ENCODE data around the gene MBD1.

MBD1 gene

GRCh38 chr18:50275503-50276036 is 5.8 kb downstream of the MBD1 start:
- Histone ChIP-seq H3K4me2 (ENCODE audit: low read length, poor library complexity, severe bottlenecking) (no peak overlapping the region), H3K9me3 (ENCODE audit: control insufficient read depth, low read length) (no peaks in the 10 kb centered on the region), H3K14ac (ENCODE audit: low read length in 2 of 2) (no peak overlapping the region), H3K23ac (ENCODE audit: low read length in 2 of 2) (no peak overlapping the region), H4K91ac (ENCODE audit: low read length) (no peak overlapping the region), H4K8ac (ENCODE audit: low read length) (no peak overlapping the region), H3K4me1 (ENCODE audit: control insufficient read depth, insufficient read depth, low read depth, low read length) (peaks cover 3% of the 10 kb centered on the region), H3K27me3 (ENCODE audit: control insufficient read depth in 1 of 2, insufficient read depth in 1 of 2, low read length in 2 of 2) (no peaks in the 10 kb centered on the region), H2BK120ac (ENCODE audit: low read depth, low read length) (no peak overlapping the region), H3K27ac (ENCODE audit: low read length, poor library complexity, severe bottlenecking) (no peak overlapping the region), H2AFZ (ENCODE audit: low read depth, low read length) (no peak overlapping the region), H3K79me1 (replicated peaks; ENCODE audit: low read length, poor library complexity, severe bottlenecking) (peaks cover 55% of the 10 kb centered on the region), H3K9ac (ENCODE audit: low read length) (no peak overlapping the region), H3K18ac (ENCODE audit: low read depth in 1 of 2, low read length in 2 of 2) (no peak overlapping the region), H3K36me3 (ENCODE audit: control insufficient read depth in 1 of 2, insufficient read depth in 2 of 2, low read depth in 1 of 2, low read length in 2 of 2) (peaks cover 56 to 87% of the 10 kb centered on the region in 2 experiments), H2AK5ac (ENCODE audit: low read length, severe bottlenecking) (no peak overlapping the region), H2BK12ac (ENCODE audit: low read length in 2 of 2) (no peak overlapping the region), H2BK5ac (ENCODE audit: low read depth, low read length, poor library complexity, severe bottlenecking) (no peak overlapping the region), H3K4me3 (ENCODE audit: insufficient read depth in 1 of 2, low read depth in 1 of 2, low read length in 2 of 2) (no peak overlapping the region), H2BK15ac (ENCODE audit: low read depth, poor library complexity, severe bottlenecking) (no peak overlapping the region), H3K4ac (ENCODE audit: low read depth in 1 of 2, low read length in 2 of 2) (no peak overlapping the region)
- WGBS, result over 99% methylated on average over 19 of the region's 19 CpGs
- DNase-seq, result no peak

GRCh38 chr18:50274941-50275340 is 6.4 kb downstream of the MBD1 start:
- no peak overlapping the region for H2AFZ ChIP-seq (ENCODE audit: low read depth, low read length)
- H3K18ac ChIP-seq (ENCODE audit: low read depth in 1 of 2, low read length in 2 of 2), result no peak overlapping the region
- no peak for DNase-seq
- no peak overlapping the region for H3K9ac ChIP-seq (ENCODE audit: low read length)
- WGBS, result 97% methylated on average over 10 of the region's 10 CpGs
- peaks cover 3% of the 10 kb centered on the region for H3K4me1 ChIP-seq (ENCODE audit: control insufficient read depth, insufficient read depth, low read depth, low read length)
- no peak overlapping the region for H2BK15ac ChIP-seq (ENCODE audit: low read depth, poor library complexity, severe bottlenecking)
- H3K27ac ChIP-seq (ENCODE audit: low read length, poor library complexity, severe bottlenecking), result no peak overlapping the region
- no peaks in the 10 kb centered on the region for H3K27me3 ChIP-seq (ENCODE audit: control insufficient read depth in 1 of 2, insufficient read depth in 1 of 2, low read length in 2 of 2)
- no peak overlapping the region for H2BK5ac ChIP-seq (ENCODE audit: low read depth, low read length, poor library complexity, severe bottlenecking)
- H4K91ac ChIP-seq (ENCODE audit: low read length), result no peak overlapping the region
- H3K14ac ChIP-seq (ENCODE audit: low read length in 2 of 2), result no peak overlapping the region
- H3K79me1 ChIP-seq (replicated peaks; ENCODE audit: low read length, poor library complexity, severe bottlenecking), result peaks cover 55% of the 10 kb centered on the region
- no peaks in the 10 kb centered on the region for H3K9me3 ChIP-seq (ENCODE audit: control insufficient read depth, low read length)
- no peak overlapping the region for H3K4me3 ChIP-seq (ENCODE audit: insufficient read depth in 1 of 2, low read depth in 1 of 2, low read length in 2 of 2)
- H3K36me3 ChIP-seq (ENCODE audit: control insufficient read depth in 1 of 2, insufficient read depth in 2 of 2, low read depth in 1 of 2, low read length in 2 of 2), result peaks cover 62 to 93% of the 10 kb centered on the region in 2 experiments
- H4K8ac ChIP-seq (ENCODE audit: low read length), result no peak overlapping the region
- no peak overlapping the region for H2AK5ac ChIP-seq (ENCODE audit: low read length, severe bottlenecking)
- no peak overlapping the region for H2BK12ac ChIP-seq (ENCODE audit: low read length in 2 of 2)
- H3K4ac ChIP-seq (ENCODE audit: low read depth in 1 of 2, low read length in 2 of 2), result no peak overlapping the region
- no peak overlapping the region for H2BK120ac ChIP-seq (ENCODE audit: low read depth, low read length)
- no peak overlapping the region for H3K23ac ChIP-seq (ENCODE audit: low read length in 2 of 2)
- no peak overlapping the region for H3K4me2 ChIP-seq (ENCODE audit: low read length, poor library complexity, severe bottlenecking)

DNA sequence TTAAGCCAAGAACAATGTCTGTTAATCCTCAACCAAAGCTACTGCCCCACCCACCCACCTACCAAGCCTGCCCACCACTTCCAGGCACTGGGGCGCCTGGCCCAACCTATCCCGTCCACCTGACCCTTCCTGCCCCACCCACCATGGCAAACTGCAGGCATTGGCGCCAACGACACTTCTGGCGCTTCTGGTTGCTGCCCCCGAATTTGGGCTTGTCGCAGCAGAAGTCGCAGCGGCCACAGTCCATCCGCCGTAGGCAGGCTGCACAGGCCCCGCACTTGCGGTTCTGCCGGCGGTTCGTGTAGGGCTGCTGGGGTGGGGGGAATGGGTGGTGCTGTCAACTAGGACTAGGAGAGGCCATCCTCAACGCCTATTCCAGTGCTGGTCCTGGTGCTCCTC is 7.3 kb downstream of the MBD1 start:
- no peak overlapping the region for H2AK5ac ChIP-seq (ENCODE audit: low read length, severe bottlenecking)
- no peak overlapping the region for H3K9ac ChIP-seq (ENCODE audit: low read length)
- H3K79me1 ChIP-seq (replicated peaks; ENCODE audit: low read length, poor library complexity, severe bottlenecking), result peaks cover 58% of the 10 kb centered on the region
- DNase-seq, result no peak
- H3K4me1 ChIP-seq (ENCODE audit: control insufficient read depth, insufficient read depth, low read depth, low read length), result no peaks in the 10 kb centered on the region
- no peak overlapping the region for H3K4me3 ChIP-seq (ENCODE audit: insufficient read depth in 1 of 2, low read depth in 1 of 2, low read length in 2 of 2)
- H3K27me3 ChIP-seq (ENCODE audit: control insufficient read depth in 1 of 2, insufficient read depth in 1 of 2, low read length in 2 of 2), result no peaks in the 10 kb centered on the region
- no peak overlapping the region for H3K14ac ChIP-seq (ENCODE audit: low read length in 2 of 2)
- no peaks in the 10 kb centered on the region for H3K9me3 ChIP-seq (ENCODE audit: control insufficient read depth, low read length)
- WGBS, result 98% methylated on average over 17 of the region's 17 CpGs
- H3K36me3 ChIP-seq (ENCODE audit: control insufficient read depth in 1 of 2, insufficient read depth in 2 of 2, low read depth in 1 of 2, low read length in 2 of 2), result peaks cover 69 to 99% of the 10 kb centered on the region in 2 experiments
- H3K18ac ChIP-seq (ENCODE audit: low read depth in 1 of 2, low read length in 2 of 2), result no peak overlapping the region
- H4K91ac ChIP-seq (ENCODE audit: low read length), result no peak overlapping the region
- no peak overlapping the region for H2BK5ac ChIP-seq (ENCODE audit: low read depth, low read length, poor library complexity, severe bottlenecking)
- no peak overlapping the region for H3K4ac ChIP-seq (ENCODE audit: low read depth in 1 of 2, low read length in 2 of 2)
- H4K8ac ChIP-seq (ENCODE audit: low read length), result no peak overlapping the region
- H2BK12ac ChIP-seq (ENCODE audit: low read length in 2 of 2), result no peak overlapping the region
- no peak overlapping the region for H3K4me2 ChIP-seq (ENCODE audit: low read length, poor library complexity, severe bottlenecking)
- no peak overlapping the region for H3K27ac ChIP-seq (ENCODE audit: low read length, poor library complexity, severe bottlenecking)
- no peak overlapping the region for H2AFZ ChIP-seq (ENCODE audit: low read depth, low read length)
- H2BK15ac ChIP-seq (ENCODE audit: low read depth, poor library complexity, severe bottlenecking), result no peak overlapping the region
- no peak overlapping the region for H2BK120ac ChIP-seq (ENCODE audit: low read depth, low read length)
- H3K23ac ChIP-seq (ENCODE audit: low read length in 2 of 2), result no peak overlapping the region

GRCh38 chr18:50273203-50274043 is 7.9 kb downstream of the MBD1 start:
- no peak overlapping the region for H2AFZ ChIP-seq (ENCODE audit: low read depth, low read length)
- H4K91ac ChIP-seq (ENCODE audit: low read length), result no peak overlapping the region
- no peaks in the 10 kb centered on the region for H3K4me1 ChIP-seq (ENCODE audit: control insufficient read depth, insufficient read depth, low read depth, low read length)
- H3K36me3 ChIP-seq (ENCODE audit: control insufficient read depth in 1 of 2, insufficient read depth in 2 of 2, low read depth in 1 of 2, low read length in 2 of 2), result peaks cover 71 to 96% of the 10 kb centered on the region in 2 experiments
- H2BK120ac ChIP-seq (ENCODE audit: low read depth, low read length), result no peak overlapping the region
- no peak overlapping the region for H2BK5ac ChIP-seq (ENCODE audit: low read depth, low read length, poor library complexity, severe bottlenecking)
- no peak overlapping the region for H3K4me2 ChIP-seq (ENCODE audit: low read length, poor library complexity, severe bottlenecking)
- no peak overlapping the region for H3K14ac ChIP-seq (ENCODE audit: low read length in 2 of 2)
- no peak overlapping the region for H3K9ac ChIP-seq (ENCODE audit: low read length)
- WGBS, result 99% methylated on average over 16 of the region's 23 CpGs
- H3K27me3 ChIP-seq (ENCODE audit: control insufficient read depth in 1 of 2, insufficient read depth in 1 of 2, low read length in 2 of 2), result no peaks in the 10 kb centered on the region
- H3K23ac ChIP-seq (ENCODE audit: low read length in 2 of 2), result no peak overlapping the region
- H3K4ac ChIP-seq (ENCODE audit: low read depth in 1 of 2, low read length in 2 of 2), result no peak overlapping the region
- peaks cover 60% of the 10 kb centered on the region for H3K79me1 ChIP-seq (replicated peaks; ENCODE audit: low read length, poor library complexity, severe bottlenecking)
- H3K18ac ChIP-seq (ENCODE audit: low read depth in 1 of 2, low read length in 2 of 2), result no peak overlapping the region
- no peak overlapping the region for H3K27ac ChIP-seq (ENCODE audit: low read length, poor library complexity, severe bottlenecking)
- no peak for DNase-seq
- no peak overlapping the region for H4K8ac ChIP-seq (ENCODE audit: low read length)
- no peak overlapping the region for H3K4me3 ChIP-seq (ENCODE audit: insufficient read depth in 1 of 2, low read depth in 1 of 2, low read length in 2 of 2)
- H2AK5ac ChIP-seq (ENCODE audit: low read length, severe bottlenecking), result no peak overlapping the region
- no peak overlapping the region for H2BK12ac ChIP-seq (ENCODE audit: low read length in 2 of 2)
- H2BK15ac ChIP-seq (ENCODE audit: low read depth, poor library complexity, severe bottlenecking), result no peak overlapping the region
- H3K9me3 ChIP-seq (ENCODE audit: control insufficient read depth, low read length), result no peaks in the 10 kb centered on the region

All from mesenchymal stem cell (in vitro differentiated cells and primary cell).